A673 (cell line): ENCODE data around the gene PACS1.

Source experiments
- EZH2 ChIP-seq: fragments of 200-600 bp; sonication (generic); IDR thresholded peaks from 2 replicates; pipeline ENCODE4 v1.6.1; 2017; ENCODE audit warnings: borderline replicate concordance, low read depth, mild to moderate bottlenecking, mixed read lengths, antibody characterized with exemption, low read length; ENCODE audit not compliant: poor library complexity, severe bottlenecking
- TF ChIP-seq, protein P1 (sequence below): fragments of 300-800, 200-600 bp; sonication (generic); conservative IDR thresholded peaks from 2 replicates; pipeline ENCODE4 v1.5.1; 2017; ENCODE audit warnings: low read depth, mild to moderate bottlenecking, antibody characterized with exemption, low read length, moderate library complexity, mixed read lengths

GRCh38 chr11:66112041-66112491 is 42.0 kb downstream of the PACS1 start:
- TF ChIP-seq, protein P1, sequence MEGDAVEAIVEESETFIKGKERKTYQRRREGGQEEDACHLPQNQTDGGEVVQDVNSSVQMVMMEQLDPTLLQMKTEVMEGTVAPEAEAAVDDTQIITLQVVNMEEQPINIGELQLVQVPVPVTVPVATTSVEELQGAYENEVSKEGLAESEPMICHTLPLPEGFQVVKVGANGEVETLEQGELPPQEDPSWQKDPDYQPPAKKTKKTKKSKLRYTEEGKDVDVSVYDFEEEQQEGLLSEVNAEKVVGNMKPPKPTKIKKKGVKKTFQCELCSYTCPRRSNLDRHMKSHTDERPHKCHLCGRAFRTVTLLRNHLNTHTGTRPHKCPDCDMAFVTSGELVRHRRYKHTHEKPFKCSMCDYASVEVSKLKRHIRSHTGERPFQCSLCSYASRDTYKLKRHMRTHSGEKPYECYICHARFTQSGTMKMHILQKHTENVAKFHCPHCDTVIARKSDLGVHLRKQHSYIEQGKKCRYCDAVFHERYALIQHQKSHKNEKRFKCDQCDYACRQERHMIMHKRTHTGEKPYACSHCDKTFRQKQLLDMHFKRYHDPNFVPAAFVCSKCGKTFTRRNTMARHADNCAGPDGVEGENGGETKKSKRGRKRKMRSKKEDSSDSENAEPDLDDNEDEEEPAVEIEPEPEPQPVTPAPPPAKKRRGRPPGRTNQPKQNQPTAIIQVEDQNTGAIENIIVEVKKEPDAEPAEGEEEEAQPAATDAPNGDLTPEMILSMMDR = no peak
- TF ChIP-seq EZH2 = no peak
